Suprapubic skin (tissue), 4 donors: ENCODE results near the gene RHCE.

Experiments
- EP300 ChIP-seq: sonication (generic); formaldehyde crosslinking; IDR thresholded peaks from one replicate; pipeline ENCODE4 v1.6.1; 2017; ENCODE audit warnings: antibody characterized with exemption
- POLR2A ChIP-seq, 2 donors: fragments of 450-650 bp; IDR thresholded peaks; one replicate each; pipeline ENCODE4 v1.6.1; 2017; ENCODE audit warnings: antibody characterized with exemption in 2 of 2, mild to moderate bottlenecking in 2 of 2, moderate library complexity in 2 of 2
- POLR2AphosphoS5 ChIP-seq, 3 donors: sonication (generic); formaldehyde crosslinking; IDR thresholded peaks; one replicate each; pipeline ENCODE4 v1.6.1; 2017; ENCODE audit warnings: antibody characterized with exemption in 3 of 3
- TF ChIP-seq, protein P1 (sequence below), 2 donors: fragments of 200-600 bp in 1 of 2; fragments of 450-650 bp in 1 of 2; sonication (generic) in 1 of 2; IDR thresholded peaks; one replicate each; pipeline ENCODE4 v1.5.1; 2016 to 2019; ENCODE audit warnings: antibody characterized with exemption in 2 of 2, mild to moderate bottlenecking in 1 of 2, moderate library complexity in 1 of 2

DNA sequence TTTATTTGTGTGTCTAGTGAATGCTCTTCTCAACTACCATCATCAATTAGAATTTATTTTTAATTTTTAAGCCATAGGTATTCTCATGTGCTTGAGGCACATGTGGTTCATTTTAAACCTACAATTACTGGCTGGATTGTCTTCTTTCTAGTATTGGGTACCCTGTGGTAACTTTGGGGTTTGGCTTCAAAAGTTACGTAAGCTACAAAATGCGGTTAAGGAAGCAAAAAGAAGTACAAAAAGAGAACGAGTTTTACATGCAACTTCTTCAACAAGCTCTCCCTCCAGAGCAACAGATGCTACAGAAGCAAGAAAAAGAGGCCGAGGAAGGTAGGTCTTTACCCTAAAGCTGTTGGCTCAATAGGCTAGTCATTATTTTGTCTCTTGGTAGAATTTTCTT lies 35.9 kb upstream of the RHCE start:
- TF ChIP-seq, protein P1, sequence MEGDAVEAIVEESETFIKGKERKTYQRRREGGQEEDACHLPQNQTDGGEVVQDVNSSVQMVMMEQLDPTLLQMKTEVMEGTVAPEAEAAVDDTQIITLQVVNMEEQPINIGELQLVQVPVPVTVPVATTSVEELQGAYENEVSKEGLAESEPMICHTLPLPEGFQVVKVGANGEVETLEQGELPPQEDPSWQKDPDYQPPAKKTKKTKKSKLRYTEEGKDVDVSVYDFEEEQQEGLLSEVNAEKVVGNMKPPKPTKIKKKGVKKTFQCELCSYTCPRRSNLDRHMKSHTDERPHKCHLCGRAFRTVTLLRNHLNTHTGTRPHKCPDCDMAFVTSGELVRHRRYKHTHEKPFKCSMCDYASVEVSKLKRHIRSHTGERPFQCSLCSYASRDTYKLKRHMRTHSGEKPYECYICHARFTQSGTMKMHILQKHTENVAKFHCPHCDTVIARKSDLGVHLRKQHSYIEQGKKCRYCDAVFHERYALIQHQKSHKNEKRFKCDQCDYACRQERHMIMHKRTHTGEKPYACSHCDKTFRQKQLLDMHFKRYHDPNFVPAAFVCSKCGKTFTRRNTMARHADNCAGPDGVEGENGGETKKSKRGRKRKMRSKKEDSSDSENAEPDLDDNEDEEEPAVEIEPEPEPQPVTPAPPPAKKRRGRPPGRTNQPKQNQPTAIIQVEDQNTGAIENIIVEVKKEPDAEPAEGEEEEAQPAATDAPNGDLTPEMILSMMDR (IDR thresholded peaks at IDR 0.05) = no peak
- no peak for TF ChIP-seq POLR2AphosphoS5 (IDR thresholded peaks at IDR 0.05)
- no peak for TF ChIP-seq POLR2A (IDR thresholded peaks at IDR 0.05)
- TF ChIP-seq EP300 = no peak
